ENCODE results near the gene PGAM5.

DNA sequence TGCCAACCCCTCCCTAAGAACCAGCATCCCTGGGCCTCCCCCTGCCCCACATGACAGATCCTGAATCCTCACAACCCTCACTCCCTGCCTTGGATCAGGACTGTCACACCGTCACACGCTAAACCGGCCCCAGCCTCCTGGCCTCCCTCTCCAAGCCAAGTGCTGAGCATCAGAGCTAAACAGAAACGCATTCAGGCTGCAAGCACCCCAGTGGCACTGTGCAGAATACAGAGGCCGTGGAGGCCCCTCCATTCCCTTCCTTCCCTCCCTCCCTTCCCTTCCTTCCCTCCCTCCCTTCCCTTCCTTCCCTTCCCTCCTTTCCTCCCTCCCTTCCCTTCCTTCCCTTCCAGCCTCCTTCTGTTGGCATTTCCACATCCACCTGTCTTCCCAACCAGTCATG, 36.1 kb upstream of the PGAM5 start:
- TF ChIP-seq GATA3 (IDR thresholded peaks at IDR 0.05; ENCODE audit: low read depth, low read length) (no peak), GATA2 (IDR thresholded peaks at IDR 0.05; ENCODE audit: low read depth, low read length) (no peak)

All from SH-SY5Y (cell line).